HG03139 (cell line): ENCODE results near the gene PFKFB2.

Experiments used
- ATAC-seq: cut with Tn5 transposase; IDR thresholded peaks from one replicate; pipeline ENCODE4 v1.9.1; 2021; ENCODE audit not compliant: unreplicated experiment

The PFKFB2 gene

GRCh38 chr1:207088701-207089626 lies 35.9 kb downstream of the PFKFB2 start, which contains the start of gene C4BPB:
TSS of gene C4BPB (plus strand) at chr1:207088860. CDS start at chr1:207089532, 672 bp downstream.
- ATAC-seq: no peak

- ATAC-seq: no peak
Measured at GRCh38 chr1:207089627-207090355, 36.7 kb downstream of the PFKFB2 start.

- ATAC-seq: no peak
Measured at GRCh38 chr1:207091200-207091908, 38.3 kb downstream of the PFKFB2 start.

GRCh38 chr1:207093944-207094343 lies 40.9 kb downstream of the PFKFB2 start:
- ATAC-seq: no peak

GRCh38 chr1:207097871-207098324 lies 44.8 kb downstream of the PFKFB2 start:
- ATAC-seq: no peak

- ATAC-seq: no peak
Measured at GRCh38 chr1:207101720-207102119, 48.6 kb downstream of the PFKFB2 start.

GRCh38 chr1:207102146-207102545 lies 49.1 kb downstream of the PFKFB2 start:
- no peak for ATAC-seq

- no peak for ATAC-seq
Measured at GRCh38 chr1:207102659-207103058, 49.6 kb downstream of the PFKFB2 start.

GRCh38 chr1:207103892-207104373 lies 50.9 kb downstream of the PFKFB2 start, which contains the start of gene C4BPA:
TSS of gene C4BPA (plus strand) at chr1:207104233. CDS start at chr1:207113026, 8,793 bp downstream.
- no peak for ATAC-seq

GRCh38 chr1:207109004-207109403 lies 55.9 kb downstream of the PFKFB2 start:
- ATAC-seq: no peak

- ATAC-seq: no peak
Measured at GRCh38 chr1:207112616-207113296, 59.7 kb downstream of the PFKFB2 start.

- ATAC-seq: no peak
Measured at GRCh38 chr1:207115269-207115668, 62.2 kb downstream of the PFKFB2 start.

GRCh38 chr1:207124389-207124788 lies 71.3 kb downstream of the PFKFB2 start:
- ATAC-seq: no peak

- no peak for ATAC-seq
Measured at GRCh38 chr1:207128336-207128921, 75.4 kb downstream of the PFKFB2 start.

- no peak for ATAC-seq
Measured at GRCh38 chr1:207129053-207129452, 76.0 kb downstream of the PFKFB2 start.
